HG03442 (cell line): ENCODE results near the gene UCK1.
A peak's percentile ranks its signal among the peaks of the same experiment; 100 is the strongest.
"Not testable (repeated sequence)": the region's sequence is repeated elsewhere in the genome, so short reads cannot be mapped to it uniquely, and the experiment has no call there.

Experiments
- ATAC-seq: cut with Tn5 transposase; IDR thresholded peaks from one replicate; pipeline ENCODE4 v1.9.1; 2021; ENCODE audit warnings: mild to moderate bottlenecking, moderate library complexity; ENCODE audit not compliant: unreplicated experiment

Gene UCK1

GRCh38 chr9:131523451-131524435 is 7.3 kb downstream of the UCK1 start:
- no peak for ATAC-seq

- ATAC-seq, result no peak
Observed at GRCh38 chr9:131523086-131523388, 8.0 kb downstream of the UCK1 start.

- ATAC-seq, result no peak
Observed at GRCh38 chr9:131522257-131523085, 8.6 kb downstream of the UCK1 start.

- no peak for ATAC-seq
Observed at GRCh38 chr9:131521822-131522221, 9.2 kb downstream of the UCK1 start.

DNA sequence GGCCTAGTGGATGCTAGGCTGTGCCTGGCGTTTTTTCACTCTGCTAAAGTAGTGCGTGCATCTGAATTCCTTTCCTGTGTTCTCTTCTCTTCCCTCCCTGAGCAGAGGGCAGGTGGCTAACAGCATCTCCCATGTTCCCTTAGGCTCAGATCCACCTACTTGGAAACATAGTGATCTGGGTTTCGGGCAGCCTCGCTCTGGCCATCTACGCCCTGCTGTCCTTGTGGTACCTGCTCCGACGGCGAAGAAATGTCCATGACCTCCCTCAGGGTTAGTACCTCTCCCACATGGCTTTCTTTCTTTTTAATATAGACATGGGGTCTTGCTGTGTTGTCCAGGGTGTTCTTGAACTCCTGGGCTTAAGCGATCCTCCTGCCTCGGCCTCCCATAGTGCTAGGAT is 9.9 kb downstream of the UCK1 start:
- ATAC-seq, result no peak

DNA sequence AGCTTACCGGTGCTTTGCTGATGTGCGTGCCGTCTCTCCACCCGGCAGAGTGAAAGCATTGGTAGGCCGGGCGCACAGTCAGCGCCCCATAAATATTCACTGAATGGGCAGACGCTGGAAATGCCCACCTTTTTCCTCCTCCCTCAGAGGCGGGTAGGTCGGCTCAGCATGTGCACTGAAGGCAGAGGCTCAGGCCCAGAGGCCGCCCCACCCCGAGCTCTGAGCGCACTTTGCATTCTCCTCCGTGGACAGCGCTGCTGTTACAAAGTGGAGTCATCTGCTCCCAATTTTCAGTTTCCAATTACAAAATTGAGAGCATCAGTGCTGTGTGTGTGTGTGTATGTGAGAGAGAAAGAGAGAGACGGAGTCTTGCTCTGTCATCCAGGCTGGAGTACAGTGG is 10.6 kb downstream of the UCK1 start:
- no peak for ATAC-seq

DNA sequence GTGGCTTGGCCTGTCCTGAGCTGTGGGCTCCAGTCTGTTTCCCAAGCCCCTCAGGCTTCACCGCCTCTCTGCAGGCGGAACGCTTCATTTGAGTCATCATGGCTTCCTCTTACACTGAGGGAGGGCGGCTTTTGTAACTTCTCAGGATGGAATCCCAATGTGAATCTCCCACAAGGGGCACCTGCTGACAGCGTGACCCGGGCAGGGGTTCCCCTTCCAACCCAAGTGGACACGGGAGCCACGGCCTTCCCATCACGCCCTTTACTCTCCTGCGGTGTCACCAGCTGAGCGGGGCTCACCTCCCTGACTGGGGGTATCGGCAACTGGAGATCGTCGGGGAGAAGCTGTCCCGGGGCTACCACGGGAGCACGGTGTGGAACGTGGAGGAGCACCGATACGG is 12.5 kb downstream of the UCK1 start:
- no peak for ATAC-seq

GRCh38 chr9:131517761-131518190 is 13.3 kb downstream of the UCK1 start:
- ATAC-seq, result no peak

DNA sequence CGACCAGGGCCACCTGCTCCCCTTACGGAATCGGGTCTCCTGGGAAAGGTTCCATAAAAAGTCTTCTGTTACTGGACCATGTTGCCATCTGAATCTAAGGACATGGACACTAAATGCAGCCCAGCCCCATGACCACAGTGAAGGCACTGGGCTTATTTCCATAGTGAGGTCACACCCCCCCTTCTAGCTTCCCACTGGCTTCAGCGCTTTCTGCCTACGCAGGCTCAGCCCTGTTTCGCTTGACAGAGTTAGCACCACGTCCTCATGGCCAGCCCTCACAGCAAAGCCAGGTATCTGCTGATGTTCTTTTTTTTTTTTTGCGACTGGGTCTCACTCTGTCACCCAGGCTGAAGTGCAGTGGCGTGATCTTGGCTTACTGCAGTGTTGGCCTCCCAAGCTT is 14.1 kb downstream of the UCK1 start:
- ATAC-seq, result no peak

GRCh38 chr9:131516100-131516499 is 15.0 kb downstream of the UCK1 start:
- no peak for ATAC-seq

GRCh38 chr9:131515559-131516031 is 15.5 kb downstream of the UCK1 start:
- not testable (repeated sequence) for ATAC-seq

DNA sequence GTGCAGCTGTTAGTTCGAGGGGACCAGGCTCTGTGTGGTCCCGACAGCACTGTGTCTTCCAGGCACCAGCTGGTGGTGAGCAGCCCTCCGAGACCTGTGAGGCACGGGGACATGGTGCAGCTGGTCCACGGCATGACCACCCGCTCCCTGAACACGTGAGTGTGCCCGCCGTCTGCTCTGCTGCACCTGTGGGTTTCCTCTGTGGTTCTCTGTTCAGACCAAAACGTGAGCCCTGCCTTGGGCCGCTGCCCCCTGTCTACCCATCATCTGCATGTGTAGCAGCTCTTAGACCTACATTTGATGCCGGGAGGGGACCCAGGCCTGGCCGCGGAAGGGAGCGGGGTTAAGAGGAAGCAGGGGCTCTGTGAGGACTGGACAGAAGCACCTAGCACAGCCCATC is 17.9 kb downstream of the UCK1 start:
- ATAC-seq, result no peak

GRCh38 chr9:131511880-131512279 is 19.2 kb downstream of the UCK1 start:
- ATAC-seq, result no peak

- no peak for ATAC-seq
Observed at GRCh38 chr9:131511416-131511815, 19.6 kb downstream of the UCK1 start.

DNA sequence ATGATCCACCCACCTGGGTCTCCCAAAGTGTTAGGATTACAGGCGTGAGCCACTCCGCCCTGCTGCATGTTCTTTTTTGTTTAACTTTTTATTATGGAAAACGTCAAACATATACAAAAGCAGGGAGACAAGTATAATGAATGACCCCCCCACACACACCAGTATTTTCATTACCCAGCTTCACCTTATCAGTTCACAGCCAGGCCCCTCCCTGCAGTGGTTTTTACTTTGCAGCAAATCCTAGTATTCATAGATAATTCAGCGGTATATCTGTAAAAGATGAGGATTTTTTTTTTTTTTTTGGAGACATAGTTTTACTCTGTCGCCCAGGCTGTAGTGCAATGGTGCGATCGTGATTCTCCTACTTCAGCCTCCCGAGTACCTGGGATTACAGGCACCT is 26.1 kb downstream of the UCK1 start:
- no peak for ATAC-seq

DNA sequence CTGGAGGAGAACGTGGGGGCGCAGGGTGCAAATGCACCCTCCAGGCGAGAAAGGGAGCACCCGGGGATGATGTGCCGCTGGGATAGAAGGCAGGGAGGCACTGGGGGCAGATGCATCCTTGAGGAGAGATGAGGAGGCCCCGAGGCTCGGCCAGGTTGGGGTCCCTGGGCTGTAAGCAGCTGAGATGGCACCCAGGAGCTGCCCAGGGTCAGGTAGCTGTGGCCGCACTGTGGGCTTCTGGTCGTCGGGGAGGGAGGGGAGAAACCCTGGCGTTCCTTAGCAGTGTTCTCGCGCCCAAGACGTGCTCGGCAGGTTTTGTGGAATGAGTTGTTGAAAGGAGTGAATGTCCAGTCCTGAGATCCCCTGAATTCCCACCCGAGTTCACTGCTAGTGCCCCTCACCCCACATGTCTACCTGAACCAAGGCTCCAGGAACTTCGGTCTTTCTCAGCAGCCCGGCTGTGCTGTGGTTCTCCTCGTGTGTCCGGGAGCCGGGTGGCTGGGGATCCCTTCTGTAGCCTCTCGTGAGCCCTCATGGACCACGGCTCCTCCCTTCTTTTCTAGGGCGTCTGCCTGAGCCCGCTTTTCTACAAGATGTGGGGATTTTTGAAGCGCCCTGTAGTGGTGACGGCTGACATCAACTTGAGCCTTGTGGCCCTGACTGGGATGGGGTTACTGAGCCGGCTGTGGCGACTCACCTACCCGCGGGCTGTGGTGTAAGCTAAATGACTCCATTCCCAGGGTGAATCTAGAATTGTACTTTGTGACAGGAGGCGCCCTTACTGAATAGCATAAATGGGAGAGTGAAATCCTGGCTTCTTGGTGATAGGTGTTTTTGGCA is 27.2 kb downstream of the UCK1 start:
- no peak for ATAC-seq

DNA sequence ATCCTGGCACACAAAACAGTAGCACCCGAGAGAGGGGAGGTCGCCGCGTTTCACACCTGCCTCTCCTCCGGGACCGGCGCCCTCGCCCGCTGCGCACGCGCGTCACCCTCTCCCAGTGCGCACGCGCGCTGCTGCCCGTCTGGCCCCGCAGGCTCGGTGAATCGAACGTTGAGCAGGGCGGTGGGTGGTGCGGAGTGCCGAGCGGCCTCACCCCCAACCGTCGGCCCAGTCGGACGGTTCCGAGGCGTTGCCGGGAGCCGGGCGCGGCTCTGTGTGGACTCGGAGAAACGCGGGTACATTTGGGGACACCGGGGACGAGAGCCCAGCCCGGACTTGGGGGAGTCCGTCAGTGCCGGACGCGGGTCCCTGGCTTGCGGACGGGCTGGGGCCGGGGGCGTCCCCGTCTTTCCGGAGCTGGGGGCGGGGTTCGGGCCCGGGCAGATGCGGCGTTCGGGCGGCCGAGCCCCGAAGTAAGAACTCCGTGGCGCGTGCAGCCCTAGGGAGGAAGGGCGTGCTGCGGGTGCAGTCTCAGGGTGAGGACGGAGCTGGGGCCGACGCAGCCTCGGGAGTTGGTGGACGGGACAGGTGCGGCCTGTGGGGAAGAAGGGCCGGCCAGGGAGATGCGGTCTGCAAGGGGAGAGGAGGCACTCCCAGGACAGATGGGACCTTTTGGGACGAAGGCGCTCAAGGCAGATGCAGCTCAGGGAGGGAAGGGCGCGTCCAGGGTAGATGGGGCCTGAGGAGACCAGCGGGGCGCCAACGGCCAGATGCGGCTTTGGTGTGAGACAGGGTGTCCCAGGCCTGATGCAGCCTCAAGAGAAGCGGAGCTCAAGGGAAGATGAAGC is 28.1 kb downstream of the UCK1 start, which contains the start of gene POMT1:
Gene POMT1, plus strand, starts transcription at position 138 of the 845 bp plus-strand sequence. CDS start 1,301 bp downstream, outside the sequence.
- ATAC-seq, result peak; percentile 79

DNA sequence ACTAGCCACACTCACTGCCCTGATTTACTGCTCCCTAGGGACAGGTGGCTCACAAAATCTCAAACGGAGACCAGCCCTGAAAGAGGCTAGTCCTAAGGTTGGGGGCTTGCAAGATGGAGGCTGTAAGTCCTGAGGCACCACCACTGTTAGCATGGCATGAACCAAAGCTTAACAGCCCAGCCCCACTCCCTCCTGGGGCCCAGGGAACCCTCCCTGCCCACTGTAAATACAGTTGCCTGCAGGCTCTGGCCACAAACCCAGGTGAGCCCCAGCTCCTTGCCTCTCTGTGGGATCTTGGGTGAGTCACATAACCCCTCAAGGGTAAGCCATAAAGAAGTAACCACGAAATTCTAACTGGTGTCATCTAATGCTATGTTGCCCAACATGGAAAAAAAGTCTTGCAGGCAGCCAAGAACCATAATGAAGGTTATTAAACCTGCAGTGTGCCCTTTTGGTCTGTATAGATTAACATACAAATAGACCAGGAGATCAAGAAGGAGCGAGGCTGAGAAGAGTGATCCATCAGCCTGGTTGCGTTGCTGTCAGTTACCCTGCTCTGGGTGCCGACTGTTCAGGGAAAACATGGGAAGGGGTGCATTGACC is 30.0 kb downstream of the UCK1 start:
- ATAC-seq, result no peak

- ATAC-seq, result no peak
Observed at GRCh38 chr9:131500377-131500776, 30.7 kb downstream of the UCK1 start.
